LNCaP clone FGC (cell line): ENCODE results near the gene CMBL.
"Not testable (repeated sequence)": the region's sequence is repeated elsewhere in the genome, so short reads cannot be mapped to it uniquely, and the experiment has no call there.

Source experiments
- DNase-seq: peaks from one replicate; pipeline ENCODE4 v3.0.0-alpha.2; 2011; ENCODE audit warnings: low read depth
- H3K4me3 ChIP-seq: 2 replicates; pipeline ENCODE4 v1.5.1; 2011; ENCODE audit warnings: mild to moderate bottlenecking, low read depth, low read length, control low read depth
- TF ChIP-seq, protein P1 (sequence below): IDR thresholded peaks from 2 replicates; pipeline ENCODE4 v1.5.1; 2012; ENCODE audit warnings: mild to moderate bottlenecking; ENCODE audit not compliant: control insufficient read depth, insufficient read depth; ENCODE audit errors: extremely low read depth

CMBL gene

DNA sequence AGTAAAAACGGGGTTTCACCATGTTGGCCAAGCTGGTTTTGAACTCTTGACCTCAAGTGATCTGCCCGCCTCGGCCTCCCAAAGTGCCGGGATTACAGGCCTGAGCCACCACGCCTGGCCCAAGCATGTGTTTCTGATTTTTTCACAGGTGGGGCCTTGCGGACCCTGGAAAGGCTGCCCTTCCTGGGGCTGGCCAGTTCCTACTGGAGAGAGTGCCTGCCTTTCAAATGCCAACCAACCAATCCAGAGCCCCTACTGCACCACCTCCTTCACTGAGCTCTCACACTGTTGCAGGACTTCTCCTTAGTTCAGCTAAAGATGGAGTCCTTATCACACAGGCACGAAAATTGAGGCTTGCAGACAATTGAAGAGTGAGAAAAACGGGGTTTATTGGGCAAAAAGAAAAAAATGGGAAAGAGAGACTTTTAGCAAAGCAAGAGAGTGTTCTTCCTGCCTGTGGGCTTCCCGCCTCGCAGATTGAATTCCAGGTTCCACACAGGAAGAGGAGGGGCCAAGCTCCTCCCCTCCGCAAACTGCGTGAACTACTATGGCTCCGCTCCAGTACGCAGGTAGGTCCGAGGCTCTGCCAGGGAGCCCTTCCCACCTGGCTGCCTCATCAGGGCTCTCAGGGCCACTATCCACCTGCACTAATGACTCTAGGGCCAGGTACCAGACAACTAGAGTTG, 8.3 kb upstream of the CMBL start:
- TF ChIP-seq, protein P1, sequence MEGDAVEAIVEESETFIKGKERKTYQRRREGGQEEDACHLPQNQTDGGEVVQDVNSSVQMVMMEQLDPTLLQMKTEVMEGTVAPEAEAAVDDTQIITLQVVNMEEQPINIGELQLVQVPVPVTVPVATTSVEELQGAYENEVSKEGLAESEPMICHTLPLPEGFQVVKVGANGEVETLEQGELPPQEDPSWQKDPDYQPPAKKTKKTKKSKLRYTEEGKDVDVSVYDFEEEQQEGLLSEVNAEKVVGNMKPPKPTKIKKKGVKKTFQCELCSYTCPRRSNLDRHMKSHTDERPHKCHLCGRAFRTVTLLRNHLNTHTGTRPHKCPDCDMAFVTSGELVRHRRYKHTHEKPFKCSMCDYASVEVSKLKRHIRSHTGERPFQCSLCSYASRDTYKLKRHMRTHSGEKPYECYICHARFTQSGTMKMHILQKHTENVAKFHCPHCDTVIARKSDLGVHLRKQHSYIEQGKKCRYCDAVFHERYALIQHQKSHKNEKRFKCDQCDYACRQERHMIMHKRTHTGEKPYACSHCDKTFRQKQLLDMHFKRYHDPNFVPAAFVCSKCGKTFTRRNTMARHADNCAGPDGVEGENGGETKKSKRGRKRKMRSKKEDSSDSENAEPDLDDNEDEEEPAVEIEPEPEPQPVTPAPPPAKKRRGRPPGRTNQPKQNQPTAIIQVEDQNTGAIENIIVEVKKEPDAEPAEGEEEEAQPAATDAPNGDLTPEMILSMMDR: no peak
- H3K4me3 ChIP-seq: no peak overlapping the region
- no peak for DNase-seq

DNA sequence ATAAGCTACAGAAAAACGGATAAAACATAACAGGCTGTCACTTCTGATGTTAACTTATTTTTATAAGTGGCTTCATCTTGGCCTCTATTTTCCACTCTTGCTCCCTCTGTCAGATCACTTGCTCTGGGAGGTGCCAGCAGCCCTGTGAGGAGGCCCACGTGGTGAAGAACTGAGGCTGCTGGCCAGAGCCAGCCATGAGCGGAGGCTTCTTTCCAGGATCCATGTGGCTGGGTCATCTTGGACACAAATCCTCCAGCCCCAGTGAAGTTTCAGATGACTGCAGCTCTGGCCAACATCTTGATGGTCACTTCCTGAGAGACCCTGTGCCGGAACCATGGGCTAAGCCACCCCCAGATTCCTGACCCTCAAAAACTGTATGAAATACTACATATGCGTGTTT, 7.5 kb upstream of the CMBL start:
- H3K4me3 ChIP-seq: no peak overlapping the region
- TF ChIP-seq, protein P1: no peak
- no peak for DNase-seq

DNA sequence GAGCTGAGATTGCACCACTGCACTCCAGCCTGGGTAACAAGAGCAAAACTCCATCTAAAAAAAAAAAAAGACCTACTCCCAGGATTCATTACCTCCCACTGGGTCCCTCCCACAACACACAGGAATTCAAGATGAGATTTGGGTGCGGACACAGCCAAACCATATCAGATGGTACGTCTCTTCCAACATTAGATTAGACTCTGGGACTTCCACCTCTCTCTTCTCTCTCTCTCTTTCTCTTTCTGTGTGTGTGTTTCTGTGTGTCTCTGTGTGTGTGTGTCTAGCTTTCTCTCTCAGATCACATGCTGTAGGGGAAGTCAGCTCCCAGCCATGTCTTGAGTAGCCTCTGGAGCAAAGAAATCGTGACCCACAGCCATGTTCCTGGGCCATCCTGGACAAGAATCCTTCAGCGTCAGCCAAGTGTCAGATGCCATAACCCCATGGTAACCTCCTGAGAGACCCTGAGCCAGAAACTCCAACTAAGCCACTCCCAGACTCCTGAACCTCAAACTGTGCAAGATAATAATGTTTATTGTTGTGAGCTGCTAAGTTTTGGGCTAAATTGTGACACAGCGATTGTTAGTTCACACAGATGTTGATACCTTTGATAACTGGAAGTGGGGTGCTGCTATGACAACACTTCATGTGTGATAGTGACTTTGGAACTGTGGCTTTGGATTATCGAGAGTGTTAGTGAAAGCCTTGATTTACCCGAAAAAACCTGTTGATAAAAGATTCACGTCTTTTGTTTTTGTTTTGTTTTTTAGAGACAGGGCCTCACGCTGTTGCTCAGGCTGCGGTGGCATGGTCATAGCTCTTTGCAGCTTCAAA, 4.1 kb upstream of the CMBL start:
- H3K4me3 ChIP-seq: no peak overlapping the region
- no peak for DNase-seq
- TF ChIP-seq, protein P1: no peak

DNA sequence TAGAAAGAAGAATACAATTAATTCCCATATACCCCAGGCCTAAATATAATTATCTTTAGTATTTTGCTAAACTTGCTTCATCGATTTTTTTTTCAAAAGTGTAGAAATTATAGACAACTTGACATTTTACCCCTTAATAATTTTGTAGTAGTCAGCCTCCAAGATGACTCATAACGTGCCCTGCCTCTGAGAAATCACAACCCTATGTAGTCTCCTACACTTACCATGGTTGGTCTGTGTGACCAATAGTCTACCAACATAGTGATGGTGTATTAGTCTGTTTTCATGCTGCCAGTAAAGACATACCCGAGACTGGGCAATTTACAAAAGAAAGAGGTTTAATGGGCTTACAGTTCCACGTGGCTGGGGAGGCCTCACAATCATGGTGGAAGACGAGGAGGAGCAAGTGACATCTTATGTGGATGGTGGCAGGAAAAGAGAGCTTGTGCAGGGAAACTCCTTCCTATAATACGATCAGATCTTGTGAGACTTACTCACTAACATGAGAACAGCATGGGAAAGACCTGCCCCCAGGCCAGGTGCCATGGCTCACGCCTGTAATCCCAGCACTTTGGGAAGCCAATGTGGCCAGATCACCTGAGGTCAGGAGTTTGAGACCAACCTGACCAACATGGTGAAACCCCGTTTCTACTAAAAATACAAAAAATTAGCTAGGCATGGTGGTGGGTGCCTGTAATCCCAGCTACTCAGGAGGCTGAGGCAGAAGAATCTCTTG, 3.3 kb upstream of the CMBL start:
- not testable (repeated sequence) for DNase-seq, H3K4me3 ChIP-seq

DNA sequence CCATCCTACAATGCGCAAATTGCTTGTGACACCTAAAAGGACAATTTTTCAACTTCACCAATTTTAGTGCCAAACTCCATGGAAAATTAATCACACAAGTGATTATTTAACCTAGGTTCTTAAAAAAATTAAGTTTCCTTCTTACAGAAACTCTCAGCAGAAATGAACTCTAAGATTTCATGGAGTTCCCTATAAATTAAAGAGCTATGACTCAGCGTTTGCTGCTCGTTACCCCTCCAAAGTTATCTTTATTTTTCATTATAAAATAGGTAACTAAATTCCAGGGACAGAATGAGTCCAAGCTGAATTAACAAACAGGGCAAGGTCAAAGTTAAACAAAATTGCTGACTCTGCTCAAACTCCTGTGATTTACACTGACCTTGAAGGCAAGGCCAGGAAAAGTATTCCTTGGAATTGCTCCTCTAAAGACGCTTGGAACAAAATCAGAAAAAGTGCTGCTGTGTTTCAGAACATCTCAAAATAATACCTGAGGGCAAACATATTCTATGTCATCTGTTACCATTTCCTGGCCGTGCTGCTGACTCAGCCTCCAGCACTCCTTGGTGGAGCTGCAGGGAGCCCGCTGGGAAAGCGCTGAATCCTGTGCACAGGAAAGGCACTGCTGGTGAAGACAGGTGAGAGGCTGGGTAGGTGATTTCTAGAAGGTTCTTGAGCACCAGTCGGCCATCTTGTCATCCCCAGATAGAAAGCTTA, 2.5 kb upstream of the CMBL start:
- DNase-seq: peak; percentile 63

DNA sequence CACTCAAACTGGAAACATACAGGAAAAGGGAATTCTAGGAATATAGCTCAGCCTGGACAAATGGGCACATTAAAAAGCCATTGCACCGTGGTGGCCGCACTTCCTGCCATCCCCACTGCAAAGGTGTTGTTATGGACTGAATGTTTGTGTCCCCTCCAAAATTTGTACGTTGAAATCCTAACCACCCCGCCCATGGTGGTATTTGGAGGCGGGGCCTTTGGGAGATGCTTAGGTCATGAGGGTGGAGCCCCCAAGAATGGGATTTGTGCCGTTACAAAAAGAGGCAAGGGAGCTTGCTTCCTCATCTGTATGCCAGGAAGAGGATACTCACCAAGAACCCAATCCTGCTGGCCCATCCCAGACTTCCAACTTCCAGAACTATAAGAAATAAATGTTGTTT, 1.1 kb upstream of the CMBL start:
- DNase-seq: no peak
- H3K4me3 ChIP-seq: no peak overlapping the region
- TF ChIP-seq, protein P1: no peak

More for the DNA sequence above, 2.5 kb upstream of the CMBL start:
- H3K4me3 ChIP-seq: no peak overlapping the region
- TF ChIP-seq, protein P1: no peak

DNA sequence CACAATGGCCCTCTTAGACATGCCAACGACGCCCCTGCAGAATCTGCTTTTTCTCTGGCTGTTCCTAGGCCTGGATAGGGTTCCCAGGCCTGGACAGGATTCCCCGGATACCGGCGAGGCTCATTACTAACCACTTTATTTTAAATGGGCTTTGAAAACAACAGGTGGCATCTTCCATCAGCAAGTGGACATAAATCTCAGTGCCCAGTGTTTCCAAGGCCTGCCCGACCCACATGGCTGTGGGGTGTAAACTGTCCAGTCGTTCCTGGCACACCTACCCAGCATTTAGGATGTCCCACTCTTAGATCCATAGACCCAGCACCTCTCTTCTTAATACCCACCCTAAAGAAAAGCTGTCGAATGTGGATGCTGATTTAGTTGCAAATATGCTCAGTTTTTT, 896 bp downstream of the CMBL start:
- TF ChIP-seq, protein P1: no peak
- no peak for DNase-seq

More for the DNA sequence above, 896 bp downstream of the CMBL start:
- H3K4me3 ChIP-seq: peak overlapping the region; percentile 57
